K562 (cell line): ENCODE results near the gene PPP1R2C. TPM values are rescaled to one million over a fixed set of nuclear protein-coding genes. Genes with fewer than 3 reads are reported as not detected.

ENCODE experiments used
- ATAC-seq: fragments of 200-7000 bp; cut with Tn5 transposase; 3 replicates; pipeline ENCODE4 v1.9.1; 2020; ENCODE audit warnings: moderate library complexity
- BruUV-seq: library from RNA; stranded (reverse); fragments of 400-500 nt; replicated peaks from 2 replicates; lab custom pipeline; 2021; lab: Mats Ljungman, UMichigan
- CTCF ChIA-PET: fragments of 300-600 bp; formaldehyde crosslinking; extraction: SDS; loops from one replicate; lab custom pipeline; 2021; ENCODE audit warnings: low intra/inter-chr PET ratio; lab: Yijun Ruan, JAX
- POLR2A ChIA-PET: fragments of 300-600, 350-650 bp; sonication (Branson Sonifier 250); formaldehyde crosslinking; extraction: SDS; loops from one replicate; lab custom pipeline; 2021; ENCODE audit warnings: antibody characterized with exemption, inconsistent platforms; lab: Yijun Ruan, JAX
- DNase-seq, 4 experiments: peaks; one replicate each; pipeline versions ENCODE4 v3.0.0 to v3.0.0-alpha.2; 2011 to 2018; ENCODE audit warnings: low spot score in 3 of 4, mixed read lengths in 3 of 4; ENCODE audit errors: extremely low read depth in 1 of 4
- FAIRE-seq: peaks from 2 replicates; lab custom pipeline; 2011; peaks lifted over from hg19 to GRCh38; lab: Jason Lieb, UNC
- H2AFZ ChIP-seq: 2 replicates; pipeline ENCODE4 v1.6.0; 2011; ENCODE audit warnings: low read depth, low read length, control low read depth, inconsistent platforms
- H3K27ac ChIP-seq: fragments of 200-600 bp; 3 replicates; pipeline ENCODE4 v1.8.0; 2011; ENCODE audit warnings: low read depth, mild to moderate bottlenecking, control low read depth, inconsistent platforms, low read length, moderate library complexity, mixed read lengths; ENCODE audit errors: extremely low read depth
- H3K27me3 ChIP-seq, 2 experiments: fragments of 300-600 bp in 1 of 2; 2 replicates in 1 of 2; 3 replicates in 1 of 2; pipeline versions ENCODE4 v1.6.0 to v1.8.0; 2011; ENCODE audit warnings: inconsistent platforms in 2 of 2, low read length in 2 of 2, mild to moderate bottlenecking in 1 of 2, mixed read lengths in 1 of 2, moderate library complexity in 1 of 2; ENCODE audit not compliant: control insufficient read depth in 2 of 2, insufficient read depth in 2 of 2
- H3K36me3 ChIP-seq: fragments of 300-600 bp; 3 replicates; pipeline ENCODE4 v1.8.0; 2011; ENCODE audit warnings: mild to moderate bottlenecking, low read length, inconsistent platforms; ENCODE audit not compliant: control insufficient read depth, insufficient read depth
- H3K4me1 ChIP-seq, 2 experiments: fragments of 200-600 bp in 1 of 2; replicated peaks in 1 of 2; 2 replicates in 1 of 2; 3 replicates in 1 of 2; pipeline versions ENCODE4 v1.5.1 to v1.8.0; 2011; ENCODE audit warnings: inconsistent platforms in 2 of 2, low read length in 2 of 2, mild to moderate bottlenecking in 1 of 2, mixed read lengths in 1 of 2, moderate library complexity in 1 of 2; ENCODE audit not compliant: control insufficient read depth in 2 of 2, insufficient read depth in 2 of 2
- H3K4me2 ChIP-seq: 2 replicates; pipeline ENCODE4 v1.6.1; 2011; ENCODE audit warnings: low read length, control low read depth, inconsistent platforms, mixed read lengths; ENCODE audit not compliant: insufficient read depth
- H3K4me3 ChIP-seq: fragments of 200-600 bp; sonication (generic), shearing (Covaris generic); 2 replicates; pipeline ENCODE4 v1.5.1; 2016; ENCODE audit warnings: control low read depth, inconsistent platforms
- H3K79me2 ChIP-seq: fragments of 200-600 bp; 3 replicates; pipeline ENCODE4 v1.8.0; 2011; ENCODE audit warnings: low read length, inconsistent platforms; ENCODE audit not compliant: control insufficient read depth, insufficient read depth
- H3K9ac ChIP-seq, 2 experiments: 2 replicates each; pipeline versions ENCODE4 v1.6.0 to v1.6.1; 2011; ENCODE audit warnings: low read depth in 2 of 2, low read length in 2 of 2, control low read depth in 1 of 2, inconsistent platforms in 1 of 2, mild to moderate bottlenecking in 1 of 2, mixed read lengths in 1 of 2; ENCODE audit not compliant: insufficient read depth in 1 of 2
- H3K9me1 ChIP-seq: one replicate; pipeline ENCODE4 v1.6.0; 2011; ENCODE audit warnings: inconsistent platforms, mild to moderate bottlenecking, low read length, moderate library complexity; ENCODE audit not compliant: control insufficient read depth, insufficient read depth
- H3K9me3 ChIP-seq: replicated peaks from 2 replicates; pipeline ENCODE4 v1.5.1; 2011; ENCODE audit warnings: low read depth, low read length, inconsistent platforms; ENCODE audit not compliant: control insufficient read depth, insufficient read depth
- H4K20me1 ChIP-seq: replicated peaks from 2 replicates; pipeline ENCODE4 v1.6.1; 2011; ENCODE audit warnings: low read length, inconsistent platforms, mixed read lengths; ENCODE audit not compliant: control insufficient read depth, insufficient read depth
- BCL6 ChIP-seq: fragments of 250-450 bp; sonication (Bioruptor Pico); IDR thresholded peaks from 2 replicates; pipeline ENCODE4 v1.4.0; 2020
- DACH1 ChIP-seq: fragments of 450-650 bp; IDR thresholded peaks from 2 replicates; pipeline ENCODE4 v1.6.1; 2018; ENCODE audit not compliant: partially characterized antibody
- ILF3 ChIP-seq: fragments of 450-650 bp; IDR thresholded peaks from 2 replicates; pipeline ENCODE4 v1.6.1; 2018; ENCODE audit warnings: antibody characterized with exemption, mild to moderate bottlenecking, moderate library complexity, borderline replicate concordance
- MAFG ChIP-seq: fragments of 450-650 bp; conservative IDR thresholded peaks from 2 replicates; pipeline ENCODE4 v1.6.1; 2016; ENCODE audit warnings: missing genetic modification characterization, missing compliant biosample characterization
- MEF2A ChIP-seq: IDR thresholded peaks from 2 replicates; pipeline ENCODE4 v1.6.1; 2011; ENCODE audit warnings: low read depth, mild to moderate bottlenecking, low read length, moderate library complexity; ENCODE audit not compliant: control insufficient read depth
- MIER1 ChIP-seq: fragments of 450-650 bp; IDR thresholded peaks from 2 replicates; pipeline ENCODE4 v1.6.1; 2016; ENCODE audit warnings: antibody characterized with exemption, mild to moderate bottlenecking, low read depth
- NCOA6 ChIP-seq: fragments of 450-650 bp; IDR thresholded peaks from 2 replicates; pipeline ENCODE4 v1.6.1; 2017; ENCODE audit warnings: mild to moderate bottlenecking
- ZNF354B ChIP-seq: fragments of 250-450 bp; sonication (Bioruptor Pico); IDR thresholded peaks from 2 replicates; pipeline ENCODE4 v1.4.0; 2020
- ZNF436 ChIP-seq: fragments of 250-450, 450-650 bp; sonication (Bioruptor Pico); formaldehyde crosslinking; IDR thresholded peaks from 2 replicates; pipeline ENCODE4 v1.7.0; 2020; ENCODE audit warnings: mild to moderate bottlenecking
- ZNF79 ChIP-seq: fragments of 250-450 bp; sonication (Bioruptor Pico); IDR thresholded peaks from 2 replicates; pipeline ENCODE4 v1.4.0; 2020; ENCODE audit warnings: low read depth, mild to moderate bottlenecking, moderate library complexity
- WGBS: fragments of 100-300 bp; shearing (Covaris generic); methylation state at CpG from one replicate; pipeline ENCODE4 v1.1.6; 2016; ENCODE audit warnings: low coverage, mixed read lengths; ENCODE audit not compliant: insufficient coverage; ENCODE audit errors: missing lambda C conversion rate; 5-methylcytosine and 5-hydroxymethylcytosine counted together
- in situ Hi-C: fragments of 300-500 bp; cut with MboI; formaldehyde crosslinking; loops from 4 replicates; pipeline ENCODE4 v1.15.0; 2018; ENCODE audit warnings: inconsistent platforms, mixed read lengths
- intact Hi-C: fragments of 100-400 bp; cut with micrococcal nuclease; formaldehyde crosslinking; loops from 2 replicates; pipeline ENCODE4 v1.14.2; 2022
- polyA plus RNA-seq, 8 experiments: library from polyadenylated mRNA; depleted of rRNA in 4 of 8; stranded (reverse) in 5 of 8; unstranded in 3 of 8; fragments of >200 nt; fragmentation: Nextera tagmentation in 2 of 8; fragmentation: Illumina TruSeq in 1 of 8; extraction: Ambion mirVana in 2 of 8; extraction: Trizol in 1 of 8; gene quantifications; 2 replicates each; pipeline versions ENCODE4 v1.2.1 to v1.2.3, GENCODE V29; 2011 to 2014; ENCODE audit warnings: inconsistent platforms in 1 of 8, missing spikeins in 1 of 8
- total RNA-seq, 7 experiments: library from RNA; depleted of rRNA in 6 of 7; stranded (reverse); fragments of >200 nt in 6 of 7; fragmentation: Illumina TruSeq in 2 of 7; extraction: Trizol in 2 of 7; gene quantifications; 2 replicates each; pipeline versions ENCODE4 v1.2.1 to v1.2.3, GENCODE V29; 2011 to 2021; ENCODE audit warnings: low replicate concordance in 1 of 7
- TF ChIP-seq, protein P1 (sequence below): sonication (generic); formaldehyde crosslinking; IDR thresholded peaks from 2 replicates; pipeline ENCODE4 v1.8.0; 2023; ENCODE audit warnings: missing genetic modification reagents, mild to moderate bottlenecking, borderline replicate concordance
- TF ChIP-seq, protein P2 (sequence below), 2 experiments: fragments of 450-650 bp in 1 of 2; IDR thresholded peaks; 2 replicates each; pipeline ENCODE4 v1.6.1; 2011 to 2017; ENCODE audit warnings: low read depth in 2 of 2, antibody characterized with exemption in 1 of 2, borderline replicate concordance in 1 of 2, low read length in 1 of 2, mild to moderate bottlenecking in 1 of 2, mixed read lengths in 1 of 2; ENCODE audit not compliant: control insufficient read depth in 1 of 2
- TF ChIP-seq, protein P3 (sequence below): IDR thresholded peaks from 2 replicates; pipeline ENCODE4 v1.6.1; 2012; ENCODE audit warnings: low read depth, low read length, improper control_type of control experiment, borderline replicate concordance

PPP1R2C gene
- total and polyA plus RNA-seq, 9 of the 15 experiments (the other 6 are each of a cell fraction or from before 2014, with no cell fraction given): not detected

DNA sequence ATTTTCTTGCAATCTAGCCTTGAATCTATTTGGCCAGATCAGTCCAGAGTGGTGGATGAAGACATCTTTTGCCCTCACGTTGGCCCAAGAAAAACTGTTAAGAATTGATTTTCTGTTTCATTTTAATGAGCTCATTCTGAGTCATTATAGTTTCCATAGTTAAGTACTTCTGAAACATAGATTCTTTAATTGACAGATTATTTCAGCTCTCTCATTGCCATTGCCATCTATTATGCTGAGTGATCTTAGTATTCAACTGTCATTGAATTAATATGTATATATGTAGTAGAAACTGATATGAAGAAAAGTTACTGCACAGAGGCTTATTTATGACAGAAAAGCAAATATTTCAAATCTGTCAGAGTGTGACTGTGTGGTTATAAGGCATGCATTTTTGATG is 45.5 kb upstream of the PPP1R2C start:
- H3K36me3 ChIP-seq: no peaks in the 10 kb centered on the region
- no peak overlapping the region for H3K9ac ChIP-seq
- H3K27me3 ChIP-seq: no peaks in the 10 kb centered on the region
- intact Hi-C loops: no loop called here
- H3K4me3 ChIP-seq: no peak overlapping the region
- H2AFZ ChIP-seq: no peak overlapping the region
- H3K79me2 ChIP-seq: no peaks in the 10 kb centered on the region
- no peaks in the 10 kb centered on the region for H3K9me1 ChIP-seq
- DNase-seq: no peak
- in situ Hi-C loops: no loop called here
- no peak overlapping the region for H3K4me2 ChIP-seq
- WGBS: 0% methylated on average over 1 of the region's 1 CpG
- no peak for FAIRE-seq
- no peaks in the 10 kb centered on the region for H3K4me1 ChIP-seq
- ATAC-seq: no peak
- ChIA-PET CTCF (no interaction called here), POLR2A (no interaction called here)
- no peaks in the 10 kb centered on the region for H3K9me3 ChIP-seq
- no peak overlapping the region for H3K27ac ChIP-seq
- H4K20me1 ChIP-seq: no peaks in the 10 kb centered on the region
- no TSS peak for BruUV-seq
- TF ChIP-seq, protein P1, sequence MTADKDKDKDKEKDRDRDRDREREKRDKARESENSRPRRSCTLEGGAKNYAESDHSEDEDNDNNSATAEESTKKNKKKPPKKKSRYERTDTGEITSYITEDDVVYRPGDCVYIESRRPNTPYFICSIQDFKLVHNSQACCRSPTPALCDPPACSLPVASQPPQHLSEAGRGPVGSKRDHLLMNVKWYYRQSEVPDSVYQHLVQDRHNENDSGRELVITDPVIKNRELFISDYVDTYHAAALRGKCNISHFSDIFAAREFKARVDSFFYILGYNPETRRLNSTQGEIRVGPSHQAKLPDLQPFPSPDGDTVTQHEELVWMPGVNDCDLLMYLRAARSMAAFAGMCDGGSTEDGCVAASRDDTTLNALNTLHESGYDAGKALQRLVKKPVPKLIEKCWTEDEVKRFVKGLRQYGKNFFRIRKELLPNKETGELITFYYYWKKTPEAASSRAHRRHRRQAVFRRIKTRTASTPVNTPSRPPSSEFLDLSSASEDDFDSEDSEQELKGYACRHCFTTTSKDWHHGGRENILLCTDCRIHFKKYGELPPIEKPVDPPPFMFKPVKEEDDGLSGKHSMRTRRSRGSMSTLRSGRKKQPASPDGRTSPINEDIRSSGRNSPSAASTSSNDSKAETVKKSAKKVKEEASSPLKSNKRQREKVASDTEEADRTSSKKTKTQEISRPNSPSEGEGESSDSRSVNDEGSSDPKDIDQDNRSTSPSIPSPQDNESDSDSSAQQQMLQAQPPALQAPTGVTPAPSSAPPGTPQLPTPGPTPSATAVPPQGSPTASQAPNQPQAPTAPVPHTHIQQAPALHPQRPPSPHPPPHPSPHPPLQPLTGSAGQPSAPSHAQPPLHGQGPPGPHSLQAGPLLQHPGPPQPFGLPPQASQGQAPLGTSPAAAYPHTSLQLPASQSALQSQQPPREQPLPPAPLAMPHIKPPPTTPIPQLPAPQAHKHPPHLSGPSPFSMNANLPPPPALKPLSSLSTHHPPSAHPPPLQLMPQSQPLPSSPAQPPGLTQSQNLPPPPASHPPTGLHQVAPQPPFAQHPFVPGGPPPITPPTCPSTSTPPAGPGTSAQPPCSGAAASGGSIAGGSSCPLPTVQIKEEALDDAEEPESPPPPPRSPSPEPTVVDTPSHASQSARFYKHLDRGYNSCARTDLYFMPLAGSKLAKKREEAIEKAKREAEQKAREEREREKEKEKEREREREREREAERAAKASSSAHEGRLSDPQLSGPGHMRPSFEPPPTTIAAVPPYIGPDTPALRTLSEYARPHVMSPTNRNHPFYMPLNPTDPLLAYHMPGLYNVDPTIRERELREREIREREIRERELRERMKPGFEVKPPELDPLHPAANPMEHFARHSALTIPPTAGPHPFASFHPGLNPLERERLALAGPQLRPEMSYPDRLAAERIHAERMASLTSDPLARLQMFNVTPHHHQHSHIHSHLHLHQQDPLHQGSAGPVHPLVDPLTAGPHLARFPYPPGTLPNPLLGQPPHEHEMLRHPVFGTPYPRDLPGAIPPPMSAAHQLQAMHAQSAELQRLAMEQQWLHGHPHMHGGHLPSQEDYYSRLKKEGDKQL: no peak
- TF ChIP-seq ZNF354B (CRISPR knock-in tag) (no peak), DACH1 (no peak), NCOA6 (no peak), MEF2A (no peak), ZNF79 (CRISPR knock-in tag) (no peak), ILF3 (no peak), ZNF436 (CRISPR knock-in tag) (no peak), MIER1 (no peak), BCL6 (CRISPR knock-in tag) (no peak), MAFG (no peak)
- TF ChIP-seq, protein P2, sequence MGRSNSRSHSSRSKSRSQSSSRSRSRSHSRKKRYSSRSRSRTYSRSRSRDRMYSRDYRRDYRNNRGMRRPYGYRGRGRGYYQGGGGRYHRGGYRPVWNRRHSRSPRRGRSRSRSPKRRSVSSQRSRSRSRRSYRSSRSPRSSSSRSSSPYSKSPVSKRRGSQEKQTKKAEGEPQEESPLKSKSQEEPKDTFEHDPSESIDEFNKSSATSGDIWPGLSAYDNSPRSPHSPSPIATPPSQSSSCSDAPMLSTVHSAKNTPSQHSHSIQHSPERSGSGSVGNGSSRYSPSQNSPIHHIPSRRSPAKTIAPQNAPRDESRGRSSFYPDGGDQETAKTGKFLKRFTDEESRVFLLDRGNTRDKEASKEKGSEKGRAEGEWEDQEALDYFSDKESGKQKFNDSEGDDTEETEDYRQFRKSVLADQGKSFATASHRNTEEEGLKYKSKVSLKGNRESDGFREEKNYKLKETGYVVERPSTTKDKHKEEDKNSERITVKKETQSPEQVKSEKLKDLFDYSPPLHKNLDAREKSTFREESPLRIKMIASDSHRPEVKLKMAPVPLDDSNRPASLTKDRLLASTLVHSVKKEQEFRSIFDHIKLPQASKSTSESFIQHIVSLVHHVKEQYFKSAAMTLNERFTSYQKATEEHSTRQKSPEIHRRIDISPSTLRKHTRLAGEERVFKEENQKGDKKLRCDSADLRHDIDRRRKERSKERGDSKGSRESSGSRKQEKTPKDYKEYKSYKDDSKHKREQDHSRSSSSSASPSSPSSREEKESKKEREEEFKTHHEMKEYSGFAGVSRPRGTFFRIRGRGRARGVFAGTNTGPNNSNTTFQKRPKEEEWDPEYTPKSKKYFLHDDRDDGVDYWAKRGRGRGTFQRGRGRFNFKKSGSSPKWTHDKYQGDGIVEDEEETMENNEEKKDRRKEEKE (IDR thresholded peaks at IDR 0.05; ENCODE audit: borderline replicate concordance in 1 of 2, control insufficient read depth in 1 of 2, low read depth in 2 of 2, low read length in 1 of 2): no peak
- TF ChIP-seq, protein P3, sequence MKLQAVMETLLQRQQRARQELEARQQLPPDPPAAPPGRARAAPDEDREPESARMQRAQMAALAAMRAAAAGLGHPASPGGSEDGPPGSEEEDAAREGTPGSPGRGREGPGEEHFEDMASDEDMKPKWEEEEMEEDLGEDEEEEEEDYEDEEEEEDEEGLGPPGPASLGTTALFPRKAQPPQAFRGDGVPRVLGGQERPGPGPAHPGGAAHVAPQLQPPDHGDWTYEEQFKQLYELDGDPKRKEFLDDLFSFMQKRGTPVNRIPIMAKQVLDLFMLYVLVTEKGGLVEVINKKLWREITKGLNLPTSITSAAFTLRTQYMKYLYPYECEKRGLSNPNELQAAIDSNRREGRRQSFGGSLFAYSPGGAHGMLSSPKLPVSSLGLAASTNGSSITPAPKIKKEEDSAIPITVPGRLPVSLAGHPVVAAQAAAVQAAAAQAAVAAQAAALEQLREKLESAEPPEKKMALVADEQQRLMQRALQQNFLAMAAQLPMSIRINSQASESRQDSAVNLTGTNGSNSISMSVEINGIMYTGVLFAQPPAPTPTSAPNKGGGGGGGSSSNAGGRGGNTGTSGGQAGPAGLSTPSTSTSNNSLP: no peak
